Natural killer cell (primary cell): ENCODE data around the gene ITPR1. TPM values are rescaled to one million over a fixed set of nuclear protein-coding genes. Genes with fewer than 3 reads are reported as not detected.

Experiments
- ATAC-seq, 3 donors: fragments of 150-1000 bp in 2 of 3; fragments of 200-7000 bp in 1 of 3; cut with Tn5 transposase; 1 replicate in 1 of 3; 2 replicates in 2 of 3; pipeline ENCODE4 v1.10.0; 2021; ENCODE audit warnings: mild to moderate bottlenecking in 2 of 3, moderate library complexity in 2 of 3
- DNase-seq, 2 donors: peaks; one replicate each; pipeline versions ENCODE4 v3.0.0 to v3.0.0-alpha.2; 2013 to 2021; ENCODE audit warnings: mixed read lengths in 1 of 2
- H3K27ac ChIP-seq: one replicate; pipeline ENCODE4 v1.5.1; 2013; ENCODE audit warnings: mild to moderate bottlenecking, low read length
- H3K27me3 ChIP-seq: one replicate; pipeline ENCODE4 v1.6.1; 2013; ENCODE audit warnings: low read length; ENCODE audit not compliant: control insufficient read depth, insufficient read depth
- H3K36me3 ChIP-seq: one replicate; pipeline ENCODE4 v1.6.1; 2013; ENCODE audit warnings: low read length; ENCODE audit not compliant: control insufficient read depth, insufficient read depth
- H3K4me1 ChIP-seq: one replicate; pipeline ENCODE4 v1.6.1; 2013; ENCODE audit warnings: low read length; ENCODE audit not compliant: control insufficient read depth, insufficient read depth
- H3K4me3 ChIP-seq: one replicate; pipeline ENCODE4 v1.5.1; 2013; ENCODE audit warnings: low read length
- H3K9me3 ChIP-seq: one replicate; pipeline ENCODE4 v1.6.1; 2013; ENCODE audit warnings: low read length; ENCODE audit not compliant: control insufficient read depth, insufficient read depth
- H3K27ac Mint-ChIP-seq, 2 donors: one replicate each; pipeline ENCODE4 v1.8.0; 2022; ENCODE audit warnings: mild to moderate bottlenecking in 2 of 2, mixed read lengths in 2 of 2, moderate library complexity in 1 of 2
- H3K27me3 Mint-ChIP-seq, 2 donors: one replicate each; pipeline ENCODE4 v1.8.0; 2022; ENCODE audit warnings: low read depth in 2 of 2, mixed read lengths in 2 of 2
- H3K36me3 Mint-ChIP-seq: one replicate; pipeline ENCODE4 v1.8.0; 2022; ENCODE audit warnings: mixed read lengths
- H3K4me1 Mint-ChIP-seq, 2 donors: one replicate each; pipeline ENCODE4 v1.8.0; 2022; ENCODE audit warnings: mixed read lengths in 2 of 2
- H3K4me3 Mint-ChIP-seq: one replicate; pipeline ENCODE4 v1.8.0; 2022; ENCODE audit warnings: mild to moderate bottlenecking, moderate library complexity, mixed read lengths
- H3K9me3 Mint-ChIP-seq, 2 donors: one replicate each; pipeline ENCODE4 v1.8.0; 2022; ENCODE audit warnings: mixed read lengths in 2 of 2
- CTCF ChIP-seq: fragments of 200-600 bp; IDR thresholded peaks from one replicate; pipeline ENCODE4 v1.8.0; 2022; ENCODE audit warnings: antibody characterized with exemption
- WGBS: methylation state at CpG from one replicate; pipeline ENCODE4 v1.1.7; 2013; ENCODE audit warnings: missing lambda C conversion rate; ENCODE audit not compliant: insufficient coverage; 5-methylcytosine and 5-hydroxymethylcytosine counted together
- intact Hi-C: fragments of 100-400 bp; cut with micrococcal nuclease; formaldehyde crosslinking; loops from one replicate; pipeline ENCODE4 v1.14.2; 2022
- total RNA-seq, 4 donors: library from RNA; stranded (reverse); fragments of 120-200 nt in 1 of 4; gene quantifications; one replicate each; pipeline versions ENCODE4 v1.2.3 to v1.2.4, GENCODE V29; 2013 to 2022

The ITPR1 gene
- total RNA-seq, 3 donors from 2014 or later (not counting 1 experiment from before 2014, with no cell fraction given), result 86.7 to 123 (median 94.8) TPM

DNA sequence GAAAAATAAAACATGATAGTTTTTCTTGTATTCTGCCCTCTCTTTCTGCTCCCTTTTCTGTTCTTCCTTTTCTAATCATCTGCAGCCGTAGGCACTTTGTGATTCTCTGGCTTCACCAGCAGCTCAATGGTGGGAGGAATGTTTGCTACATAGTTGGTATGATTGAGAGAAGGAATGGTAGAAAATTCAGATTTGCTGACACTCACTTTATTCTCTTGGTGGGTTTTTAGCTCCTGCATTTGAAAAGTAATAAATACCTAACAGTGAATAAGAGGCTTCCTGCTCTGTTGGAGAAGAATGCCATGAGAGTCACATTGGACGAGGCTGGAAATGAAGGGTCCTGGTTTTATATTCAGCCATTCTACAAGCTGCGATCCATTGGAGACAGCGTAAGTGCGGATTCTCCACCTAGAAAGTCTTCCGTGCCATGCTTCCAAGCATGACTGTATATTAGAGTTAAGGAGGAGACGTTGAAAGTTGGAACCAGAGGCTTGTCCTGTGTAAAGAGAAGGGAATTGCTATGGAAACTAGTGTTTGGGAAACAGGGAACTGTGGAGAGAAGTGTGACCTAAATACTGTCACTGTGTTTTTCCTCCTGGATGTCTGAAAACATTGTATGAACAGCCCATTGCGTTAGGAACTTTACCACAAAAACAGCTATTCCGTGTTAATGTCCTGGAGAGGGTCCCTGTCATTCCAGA lies 148.9 kb downstream of the ITPR1 start:
- WGBS, result 99% methylated on average over 8 of the region's 9 CpGs
- Histone ChIP-seq H3K9me3 (no peaks in the 10 kb centered on the region), H3K27ac (no peak overlapping the region), H3K27me3 (no peaks in the 10 kb centered on the region), H3K4me1 (peaks cover 2% of the 10 kb centered on the region), H3K36me3 (peaks cover 46% of the 10 kb centered on the region), H3K4me3 (no peak overlapping the region)
- intact Hi-C loops, result no loop called here
- TF ChIP-seq CTCF, result no peak
- no peak overlapping the region for H3K27ac Mint-ChIP-seq
- ATAC-seq (no peak), DNase-seq (no peak)
- H3K27me3 Mint-ChIP-seq, result no peaks in the 10 kb centered on the region
- no peak overlapping the region for H3K4me3 Mint-ChIP-seq
- H3K9me3 Mint-ChIP-seq, result no peaks in the 10 kb centered on the region
- peaks cover 0 to 12% of the 10 kb centered on the region in 2 donors for H3K4me1 Mint-ChIP-seq
- peaks cover 21% of the 10 kb centered on the region for H3K36me3 Mint-ChIP-seq

- no peaks in the 10 kb centered on the region for H3K27me3 ChIP-seq
- ATAC-seq, result no peak
- H3K4me1 ChIP-seq, result peaks cover 2% of the 10 kb centered on the region
- no peaks in the 10 kb centered on the region for H3K9me3 ChIP-seq
- no peak for DNase-seq
- H3K4me3 ChIP-seq, result no peak overlapping the region
- 93% methylated on average over 8 of the region's 8 CpGs for WGBS
- Mint-ChIP-seq H3K27me3 (no peaks in the 10 kb centered on the region), H3K36me3 (peaks cover 21% of the 10 kb centered on the region), H3K4me1 (peaks cover 0 to 7% of the 10 kb centered on the region in 2 donors), H3K4me3 (no peak overlapping the region), H3K27ac (no peak overlapping the region), H3K9me3 (no peaks in the 10 kb centered on the region)
- H3K27ac ChIP-seq, result no peak overlapping the region
- intact Hi-C loops, result no loop called here
- peaks cover 51% of the 10 kb centered on the region for H3K36me3 ChIP-seq
- no peak for TF ChIP-seq CTCF
Observed at GRCh38 chr3:4642611-4643010, 149.5 kb downstream of the ITPR1 start.

- Mint-ChIP-seq H3K36me3 (peaks cover 21% of the 10 kb centered on the region), H3K4me3 (no peak overlapping the region)
- intact Hi-C loops, result no loop called here
Observed at GRCh38 chr3:4643904-4644547, 150.9 kb downstream of the ITPR1 start.

More at GRCh38 chr3:4643904-4644547, 150.9 kb downstream of the ITPR1 start:
- no peak overlapping the region for H3K27ac ChIP-seq
- peaks cover 2% of the 10 kb centered on the region for H3K4me1 ChIP-seq
- no peaks in the 10 kb centered on the region for H3K27me3 ChIP-seq
- H3K4me1 Mint-ChIP-seq, result peaks cover 0 to 7% of the 10 kb centered on the region in 2 donors
- ATAC-seq, result peak in 1 of 3 donors; percentile 30
- H3K27ac Mint-ChIP-seq, result no peak overlapping the region
- no peak for DNase-seq
- WGBS, result 94% methylated on average over 9 of the region's 9 CpGs
- H3K4me3 ChIP-seq, result no peak overlapping the region
- peaks cover 51% of the 10 kb centered on the region for H3K36me3 ChIP-seq
- TF ChIP-seq CTCF, result no peak
- H3K9me3 ChIP-seq, result no peaks in the 10 kb centered on the region
- H3K27me3 Mint-ChIP-seq, result no peaks in the 10 kb centered on the region
- H3K9me3 Mint-ChIP-seq, result no peaks in the 10 kb centered on the region
